OCI-LY1 (cell line): ENCODE data around the gene FASN.
A peak's percentile ranks its signal among the peaks of the same experiment; 100 is the strongest.

Source experiments
- CTCF ChIP-seq: fragments of 200-600 bp; sonication (generic), shearing (Covaris generic); IDR thresholded peaks from 2 replicates; pipeline ENCODE4 v1.5.1; 2017; ENCODE audit warnings: mild to moderate bottlenecking, antibody characterized with exemption, low read length, moderate library complexity, mixed read lengths
- EZH2 ChIP-seq: fragments of 200-600 bp; sonication (generic), shearing (Covaris generic); IDR thresholded peaks from 2 replicates; pipeline ENCODE4 v1.8.0; 2017; ENCODE audit warnings: borderline replicate concordance, mixed run types, mild to moderate bottlenecking, antibody characterized with exemption, low read length, moderate library complexity, mixed read lengths

- peak; percentile 26 for TF ChIP-seq CTCF
- TF ChIP-seq EZH2, result no peak
Measured at GRCh38 chr17:82098169-82098938, at the start of gene FASN.
